Tibial nerve (tissue), 4 donors: ENCODE results near the gene SCML2. TPM values are rescaled to one million over a fixed set of nuclear protein-coding genes. Genes with fewer than 3 reads are reported as not detected.

Source experiments
- DNase-seq, 2 donors: peaks; one replicate each; pipeline ENCODE4 v3.0.0-alpha.2; 2019; ENCODE audit warnings: low spot score in 2 of 2
- H3K27ac ChIP-seq, 4 donors: fragments of 200-600 bp; sonication (generic) in 3 of 4; one replicate each; pipeline ENCODE4 v1.5.1; 2017 to 2019; ENCODE audit warnings: mild to moderate bottlenecking in 1 of 4
- H3K27me3 ChIP-seq, 2 donors: fragments of 200-600 bp; sonication (generic) in 1 of 2; one replicate each; pipeline versions ENCODE4 v1.5.1 to v1.6.0; 2017 to 2019
- H3K36me3 ChIP-seq, 3 donors: fragments of 200-600 bp; sonication (generic); one replicate each; pipeline ENCODE4 v1.5.1; 2018 to 2019
- H3K4me1 ChIP-seq, 4 donors: fragments of 200-600 bp; sonication (generic) in 3 of 4; one replicate each; pipeline ENCODE4 v1.5.1; 2017 to 2019
- H3K4me3 ChIP-seq, 4 donors: fragments of 200-600 bp; sonication (generic) in 3 of 4; one replicate each; pipeline ENCODE4 v1.5.1; 2017 to 2019; ENCODE audit warnings: mild to moderate bottlenecking in 1 of 4, moderate library complexity in 1 of 4
- H3K9me3 ChIP-seq, 4 donors: fragments of 200-600 bp; sonication (generic) in 3 of 4; one replicate each; pipeline ENCODE4 v1.5.1; 2017 to 2019
- CTCF ChIP-seq, 5 experiments: fragments of 200-600 bp in 3 of 5; fragments of 450-650 bp in 2 of 5; sonication (generic) in 3 of 5; IDR thresholded peaks; one replicate each; pipeline ENCODE4 v1.5.1; 2016 to 2019; ENCODE audit warnings: antibody characterized with exemption in 5 of 5, mild to moderate bottlenecking in 3 of 5, moderate library complexity in 2 of 5
- EP300 ChIP-seq, 2 donors: sonication (generic); formaldehyde crosslinking; IDR thresholded peaks; one replicate each; pipeline ENCODE4 v1.6.1; 2017; ENCODE audit warnings: antibody characterized with exemption in 2 of 2, mild to moderate bottlenecking in 1 of 2
- POLR2A ChIP-seq, 2 donors: fragments of 450-650 bp; IDR thresholded peaks; one replicate each; pipeline ENCODE4 v1.6.1; 2017; ENCODE audit warnings: antibody characterized with exemption in 2 of 2, mild to moderate bottlenecking in 2 of 2, moderate library complexity in 2 of 2
- WGBS, 2 donors: methylation state at CpG; one replicate each; pipeline ENCODE4 v1.1.5; 2018; 5-methylcytosine and 5-hydroxymethylcytosine counted together
- total RNA-seq, 4 donors: library from RNA; depleted of rRNA; stranded (reverse); fragments of >200 nt; gene quantifications; one replicate each; pipeline ENCODE4 v1.1.0, GENCODE V29; 2016

SCML2 gene
- total RNA-seq, 4 donors from 2014 or later: 0.59 to 1.5 (median 0.64) TPM

- TF ChIP-seq CTCF (IDR thresholded peaks at IDR 0.05) (no peak), POLR2A (IDR thresholded peaks at IDR 0.05) (no peak), EP300 (IDR thresholded peaks at IDR 0.05) (no peak)
- no peak overlapping the region for H3K4me3 ChIP-seq
- no peak overlapping the region for H3K27ac ChIP-seq
- no peak for DNase-seq
- H3K36me3 ChIP-seq: no peaks in the 10 kb centered on the region
- H3K9me3 ChIP-seq: peaks cover 0 to 17% (median 2%) of the 10 kb centered on the region in 4 donors
- H3K4me1 ChIP-seq: no peaks in the 10 kb centered on the region
- WGBS, 2 donors: 91 to 94% methylated on average over 3 to 4 of the region's 4 CpGs
- H3K27me3 ChIP-seq: no peaks in the 10 kb centered on the region
These were observed 76.0 kb downstream of the SCML2 start for GRCh38 chrX:18278449-18278848.

- 91 to 94% methylated on average over 1 of the region's 1 CpG for WGBS, 2 donors
- TF ChIP-seq POLR2A (IDR thresholded peaks at IDR 0.05): no peak
- TF ChIP-seq EP300 (IDR thresholded peaks at IDR 0.05): no peak
- TF ChIP-seq CTCF (IDR thresholded peaks at IDR 0.05): no peak
- no peaks in the 10 kb centered on the region for H3K36me3 ChIP-seq
- H3K4me1 ChIP-seq: no peaks in the 10 kb centered on the region
- H3K9me3 ChIP-seq: peaks cover 0 to 10% (median 0%) of the 10 kb centered on the region in 4 donors
- DNase-seq: no peak
- H3K27me3 ChIP-seq: no peaks in the 10 kb centered on the region
- H3K27ac ChIP-seq: no peak overlapping the region
- no peak overlapping the region for H3K4me3 ChIP-seq
These were observed 82.3 kb downstream of the SCML2 start for GRCh38 chrX:18272222-18272621.

GRCh38 chrX:18271725-18272124 lies 82.8 kb downstream of the SCML2 start:
- H3K4me3 ChIP-seq: no peak overlapping the region
- no peaks in the 10 kb centered on the region for H3K36me3 ChIP-seq
- no peak overlapping the region for H3K27ac ChIP-seq
- 67 to 100% methylated on average over 1 of the region's 1 CpG for WGBS, 2 donors
- H3K4me1 ChIP-seq: no peaks in the 10 kb centered on the region
- no peak for DNase-seq
- H3K27me3 ChIP-seq: no peaks in the 10 kb centered on the region
- TF ChIP-seq POLR2A (IDR thresholded peaks at IDR 0.05): no peak
- no peak for TF ChIP-seq CTCF (IDR thresholded peaks at IDR 0.05)
- TF ChIP-seq EP300 (IDR thresholded peaks at IDR 0.05): no peak
- peaks cover 0 to 10% (median 0%) of the 10 kb centered on the region in 4 donors for H3K9me3 ChIP-seq

GRCh38 chrX:18271309-18271708 lies 83.2 kb downstream of the SCML2 start:
- WGBS, 2 donors: 81 to 91% methylated on average over 2 of the region's 2 CpGs
- Histone ChIP-seq H3K27ac (no peak overlapping the region), H3K4me3 (no peak overlapping the region), H3K27me3 (no peaks in the 10 kb centered on the region), H3K4me1 (no peaks in the 10 kb centered on the region), H3K9me3 (peaks cover 0 to 10% (median 0%) of the 10 kb centered on the region in 4 donors), H3K36me3 (no peaks in the 10 kb centered on the region)
- no peak for DNase-seq
- TF ChIP-seq CTCF (IDR thresholded peaks at IDR 0.05): no peak
- TF ChIP-seq POLR2A (IDR thresholded peaks at IDR 0.05): no peak
- TF ChIP-seq EP300 (IDR thresholded peaks at IDR 0.05): no peak

GRCh38 chrX:18255059-18255458 lies 99.4 kb downstream of the SCML2 start:
- Histone ChIP-seq H3K27me3 (no peaks in the 10 kb centered on the region), H3K27ac (no peak overlapping the region), H3K4me1 (no peaks in the 10 kb centered on the region), H3K9me3 (no peaks in the 10 kb centered on the region), H3K36me3 (no peaks in the 10 kb centered on the region), H3K4me3 (no peak overlapping the region)
- DNase-seq: no peak
- TF ChIP-seq POLR2A (IDR thresholded peaks at IDR 0.05): no peak
- no peak for TF ChIP-seq EP300 (IDR thresholded peaks at IDR 0.05)
- no peak for TF ChIP-seq CTCF (IDR thresholded peaks at IDR 0.05)
- 100% methylated on average over 1 of the region's 1 CpG for WGBS, 2 donors
